ENCODE measurements around the gene DNAJB7. TPM values are rescaled to one million over a fixed set of nuclear protein-coding genes. Genes with fewer than 3 reads are reported as not detected.
A peak's percentile ranks its signal among the peaks of the same experiment; 100 is the strongest.

The DNAJB7 gene
- total RNA-seq, 2 donors from 2014 or later = not detected

DNA sequence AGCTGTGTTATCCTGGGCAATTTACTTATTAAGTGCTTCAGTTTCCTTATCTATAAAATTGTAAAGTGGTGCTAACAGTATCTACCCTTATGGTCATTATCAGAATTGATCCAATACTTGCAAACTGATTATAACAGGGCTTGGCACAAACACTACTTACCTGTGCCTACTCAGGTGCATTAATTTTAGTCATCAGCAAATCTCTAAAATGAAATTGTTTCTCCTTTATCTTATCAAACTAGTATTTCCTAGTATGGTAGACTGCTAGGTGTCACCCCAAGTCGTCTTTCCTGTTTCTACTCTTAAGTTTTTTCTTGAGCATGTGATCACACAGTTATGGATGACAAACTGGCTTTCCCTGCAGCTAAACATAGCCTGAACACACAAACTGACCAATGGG lies 38.5 kb downstream of the DNAJB7 start:
- H3K4me1 Mint-ChIP-seq (ENCODE audit: low read depth in 2 of 2) = peaks cover 13 to 14% of the 10 kb centered on the region in 2 donors
- DNase-seq (ENCODE audit: low spot score) = no peak
- no peak overlapping the region for H3K4me3 Mint-ChIP-seq
- ATAC-seq = no peak
- H3K27me3 Mint-ChIP-seq = no peaks in the 10 kb centered on the region
- peaks cover 6% of the 10 kb centered on the region for H3K36me3 Mint-ChIP-seq
- no peak overlapping the region for H3K27ac Mint-ChIP-seq
- no peaks in the 10 kb centered on the region for H3K9me3 Mint-ChIP-seq

DNA sequence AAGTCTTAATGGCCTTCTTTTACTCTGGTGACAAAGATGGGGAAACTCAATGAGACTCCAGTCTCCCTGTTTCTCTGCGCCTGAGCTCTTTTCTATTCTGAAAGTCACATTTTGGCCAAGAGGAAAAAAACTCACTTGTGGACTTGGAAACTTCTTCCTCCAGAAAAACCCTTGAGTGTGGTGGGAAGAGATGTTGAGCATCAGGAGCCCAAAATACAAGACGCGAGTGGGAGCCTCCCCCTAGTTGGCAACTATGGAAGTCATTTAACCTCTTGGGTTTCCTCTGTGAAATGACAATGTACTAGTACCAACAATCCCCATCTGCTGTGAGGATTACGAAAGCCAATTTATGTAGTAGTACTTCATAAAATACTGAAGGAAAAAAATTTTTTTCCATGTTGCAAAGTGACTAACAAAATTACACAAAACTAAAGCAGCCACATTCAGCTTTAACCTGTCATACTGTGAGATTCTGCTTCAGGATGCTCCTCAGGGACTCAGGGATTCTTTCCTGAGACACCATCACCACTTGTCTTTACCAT lies 42.2 kb downstream of the DNAJB7 start:
- peaks cover 31% of the 10 kb centered on the region in 2 donors for H3K4me1 Mint-ChIP-seq (ENCODE audit: low read depth in 2 of 2)
- no peaks in the 10 kb centered on the region for H3K27me3 Mint-ChIP-seq
- peak overlapping the region; percentile 63 to 96 for H3K27ac Mint-ChIP-seq
- DNase-seq (ENCODE audit: low spot score) (no peak), ATAC-seq (no peak)
- no peaks in the 10 kb centered on the region for H3K9me3 Mint-ChIP-seq
- H3K36me3 Mint-ChIP-seq = no peaks in the 10 kb centered on the region
- peak overlapping the region; percentile 88 for H3K4me3 Mint-ChIP-seq

DNA sequence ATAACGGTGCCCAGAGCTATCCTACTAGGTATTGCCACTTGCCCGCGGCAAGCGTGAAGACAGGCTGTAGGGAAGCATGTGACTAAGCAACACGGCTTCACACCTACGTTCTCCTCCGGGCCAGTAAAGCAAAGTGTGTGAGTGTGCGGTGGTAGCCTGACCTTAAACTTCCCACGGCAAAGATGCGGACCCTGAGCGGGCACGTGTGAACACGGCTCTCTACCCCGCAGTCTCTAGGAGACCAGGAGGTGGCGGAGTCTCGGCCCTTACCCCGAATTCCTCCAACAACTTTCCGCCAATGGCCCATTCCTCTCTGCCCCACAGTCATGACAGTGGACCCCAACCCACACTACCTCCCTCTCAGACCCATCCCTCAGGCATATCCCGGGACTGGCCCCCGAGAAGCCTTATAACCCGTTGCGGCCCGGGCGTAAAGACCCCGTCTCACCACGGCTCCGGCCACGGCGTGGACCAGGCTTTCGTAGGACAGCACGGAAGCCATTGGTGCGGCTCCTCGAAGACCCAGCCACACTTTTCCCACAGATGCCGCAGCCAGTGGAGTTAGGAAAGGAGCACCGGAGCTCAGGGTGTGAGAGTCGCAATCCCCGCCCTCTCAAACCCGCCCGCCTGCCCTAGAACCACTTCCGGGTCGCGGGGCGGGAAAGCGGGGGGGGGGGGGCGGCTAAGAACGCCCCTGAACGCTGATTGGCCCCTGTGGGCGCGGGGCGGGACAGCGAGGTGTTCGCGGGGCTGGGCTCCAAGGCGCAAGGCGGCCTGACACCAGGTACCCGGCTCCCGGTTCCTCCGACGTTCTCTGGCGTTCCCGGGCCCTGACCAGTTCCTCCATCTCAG lies 42.9 kb downstream of the DNAJB7 start, which contains the start of gene SLC25A17:
Gene SLC25A17, minus strand, starts transcription at position 600 of the 852 bp plus-strand sequence. Its CDS starts 98 bp downstream, at position 502.
- peak within 1 kb of the TSS; percentile 63 to 96 for H3K27ac Mint-ChIP-seq
- no peaks in the 10 kb centered on the region for H3K27me3 Mint-ChIP-seq
- no peaks in the 10 kb centered on the region for H3K9me3 Mint-ChIP-seq
- peak; percentile 92 for DNase-seq (ENCODE audit: low spot score)
- H3K4me3 Mint-ChIP-seq = peak within 1 kb of the TSS; percentile 88
- ATAC-seq = peak; percentile 95 to 97
- peaks cover 31 to 35% of the 10 kb centered on the region in 2 donors for H3K4me1 Mint-ChIP-seq (ENCODE audit: low read depth in 2 of 2)
- H3K36me3 Mint-ChIP-seq = no peaks in the 10 kb centered on the region

DNA sequence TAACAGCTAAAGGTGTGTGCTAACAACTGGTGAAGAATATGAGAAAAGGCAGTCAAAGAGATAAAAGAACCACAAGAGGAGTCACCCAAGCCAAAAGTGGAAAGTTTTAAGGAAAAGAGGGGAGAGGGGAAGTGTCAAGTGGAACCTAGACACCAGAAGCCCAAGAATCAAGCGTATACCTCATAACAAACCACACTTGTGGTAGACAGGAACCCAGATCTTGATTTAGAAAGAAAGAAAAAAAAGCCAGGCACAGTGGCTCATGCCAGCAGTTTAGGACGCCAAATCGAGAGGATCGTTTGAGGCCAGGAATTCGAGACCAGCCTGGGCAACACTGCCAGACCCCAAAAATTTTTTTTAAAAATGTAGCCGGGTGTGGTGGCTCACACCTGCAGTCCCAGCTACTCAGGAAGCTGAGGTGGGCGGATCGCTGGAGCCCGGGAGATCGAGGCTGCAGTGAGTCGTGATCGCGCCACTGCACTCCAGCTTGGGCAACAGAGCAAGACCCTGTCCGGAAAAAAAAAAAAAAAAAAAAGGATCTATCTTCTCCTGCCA lies 43.6 kb downstream of the DNAJB7 start:
- Mint-ChIP-seq H3K27me3 (no peaks in the 10 kb centered on the region), H3K27ac (peak overlapping the region; percentile 63 to 96), H3K4me1 (ENCODE audit: low read depth in 2 of 2) (peaks cover 31 to 36% of the 10 kb centered on the region in 2 donors), H3K36me3 (no peaks in the 10 kb centered on the region), H3K4me3 (peak overlapping the region; percentile 88), H3K9me3 (no peaks in the 10 kb centered on the region)
- peak in 1 of 2 donors; percentile 11 for ATAC-seq
- peak; percentile 62 for DNase-seq (ENCODE audit: low spot score)

DNA sequence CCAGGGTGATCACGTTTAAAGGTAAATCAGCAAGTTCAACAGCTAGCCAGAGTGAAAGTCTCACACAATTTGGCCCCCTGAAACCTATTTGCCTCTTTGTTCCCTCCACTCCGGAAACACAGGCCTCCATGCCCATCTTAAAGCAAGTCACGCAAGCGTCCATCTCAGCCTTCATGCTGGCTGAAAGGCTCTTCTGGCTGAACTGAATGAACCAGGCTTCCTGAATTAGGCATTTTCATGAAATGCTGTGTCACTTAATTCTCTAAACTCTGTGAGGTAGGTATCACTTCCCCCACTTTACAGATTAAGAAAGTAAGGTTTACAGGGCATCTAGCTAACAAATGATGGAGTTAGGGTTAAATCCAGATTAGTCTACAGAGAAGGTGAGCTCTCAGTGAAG lies 44.2 kb downstream of the DNAJB7 start:
- DNase-seq (ENCODE audit: low spot score) (no peak), ATAC-seq (no peak)
- Mint-ChIP-seq H3K4me3 (peak overlapping the region; percentile 88), H3K27me3 (no peaks in the 10 kb centered on the region), H3K9me3 (no peaks in the 10 kb centered on the region), H3K27ac (peak overlapping the region; percentile 63 to 96), H3K36me3 (no peaks in the 10 kb centered on the region), H3K4me1 (ENCODE audit: low read depth in 2 of 2) (peaks cover 31 to 36% of the 10 kb centered on the region in 2 donors)

DNA sequence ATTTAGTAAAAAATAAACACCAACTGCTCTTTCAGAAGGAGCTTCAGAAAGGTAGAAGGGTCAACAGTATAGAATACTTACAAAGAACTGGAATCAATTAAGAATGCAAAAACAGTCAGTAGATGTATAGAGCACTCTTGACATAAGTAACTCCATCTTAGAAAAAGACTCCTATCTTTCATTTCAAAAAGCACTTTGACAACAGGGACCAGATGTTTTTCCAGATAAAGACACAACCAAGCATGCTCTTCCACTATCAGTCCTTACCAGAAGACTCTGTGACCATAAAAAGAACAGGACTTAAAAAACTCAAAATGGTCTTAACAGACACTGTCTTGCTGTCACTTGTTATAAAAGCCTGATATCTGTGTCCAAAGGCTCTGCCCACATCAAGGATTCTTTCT lies 48.0 kb downstream of the DNAJB7 start:
- no peaks in the 10 kb centered on the region for H3K27me3 Mint-ChIP-seq
- no peaks in the 10 kb centered on the region for H3K36me3 Mint-ChIP-seq
- peaks cover 22 to 32% of the 10 kb centered on the region in 2 donors for H3K4me1 Mint-ChIP-seq (ENCODE audit: low read depth in 2 of 2)
- ATAC-seq (no peak), DNase-seq (ENCODE audit: low spot score) (no peak)
- H3K4me3 Mint-ChIP-seq = no peak overlapping the region
- H3K27ac Mint-ChIP-seq = no peak overlapping the region
- no peaks in the 10 kb centered on the region for H3K9me3 Mint-ChIP-seq

Other genes with a start within 250 kb of the DNAJB7 start
- gene MRTFA, start 225.4 kb downstream of the DNAJB7 start, total RNA-seq = 10 to 100 TPM; 53.4 to 86.9 TPM
- gene MCHR1, start 182.6 kb downstream of the DNAJB7 start, total RNA-seq = not detected
- gene SLC25A17, start 42.8 kb downstream of the DNAJB7 start, total RNA-seq = 10 to 100 TPM; 31.0 to 39.1 TPM
- gene ST13, start 5.5 kb downstream of the DNAJB7 start, total RNA-seq = 100 to 1,000 TPM; 119 to 126 TPM
- gene XPNPEP3, start 5.0 kb downstream of the DNAJB7 start, total RNA-seq = 10 to 100 TPM; 16.2 to 26.1 TPM
- gene RBX1, start 89.3 kb upstream of the DNAJB7 start, total RNA-seq = 10 to 100 TPM; 47.8 to 65.9 TPM
- 100 to 1,000 TPM in 1 of 2 donors, 10 to 100 TPM in 1; 92.0 to 106 TPM for gene EP300, start 230.5 kb upstream of the DNAJB7 start, total RNA-seq